ENCODE results near the gene GPR152. TPM values are rescaled to one million over a fixed set of nuclear protein-coding genes. Genes with fewer than 3 reads are reported as not detected.
A peak's percentile ranks its signal among the peaks of the same experiment; 100 is the strongest.

The GPR152 gene
- total and polyA plus RNA-seq, 2 of the 8 experiments (the other 6 are each of a cell fraction or from before 2014, with no cell fraction given) = not detected

DNA sequence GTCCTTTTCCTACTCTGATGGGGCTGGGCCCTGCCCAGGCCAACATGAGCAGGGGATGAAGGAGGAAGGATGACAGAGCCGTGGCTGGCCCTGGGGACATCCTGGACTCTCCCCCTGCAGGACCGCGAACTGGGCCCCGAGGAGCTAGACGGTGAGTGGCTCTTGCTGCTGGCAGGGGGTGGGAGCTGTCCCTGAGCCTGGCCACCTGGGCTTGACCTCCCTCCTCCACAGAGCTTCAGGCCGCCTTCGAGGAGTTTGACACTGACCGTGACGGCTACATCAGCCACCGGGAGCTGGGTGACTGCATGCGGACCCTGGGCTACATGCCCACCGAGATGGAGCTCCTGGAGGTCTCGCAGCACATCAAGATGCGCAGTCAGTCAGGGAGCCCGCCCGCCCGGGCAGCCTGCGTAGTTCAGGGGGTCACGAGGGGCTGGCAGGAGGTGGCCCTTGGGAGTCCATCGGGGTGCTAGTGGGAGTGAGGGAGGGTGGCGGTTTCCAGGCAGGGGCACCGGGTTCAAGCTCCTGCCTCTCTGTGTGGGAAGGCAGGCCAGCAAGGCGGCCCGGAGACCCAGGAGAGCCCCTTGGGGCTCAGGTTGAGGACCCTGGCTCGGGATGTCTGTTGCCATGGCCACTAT lies 3.7 kb upstream of the GPR152 start:
- H3K27me3 ChIP-seq (replicated peaks in 1 of 4; ENCODE audit: control insufficient read depth in 3 of 4, extremely low read depth in 1 of 4, insufficient read depth in 3 of 4, low read length in 3 of 4) = no peaks in the 10 kb centered on the region
- no peak overlapping the region for H3K14ac ChIP-seq (ENCODE audit: insufficient read length)
- H2BK15ac ChIP-seq (ENCODE audit: low read length) = no peak overlapping the region
- H2BK5ac ChIP-seq (ENCODE audit: low read depth, low read length) = no peak overlapping the region
- H3K4me2 ChIP-seq (ENCODE audit: insufficient read depth in 1 of 2, low read depth in 2 of 2, low read length in 2 of 2) = no peak overlapping the region
- WGBS, 2 experiments (ENCODE audit: extremely low coverage in 1 of 2, insufficient coverage in 1 of 2, insufficient read length in 1 of 2, insufficient replicate concordance in 2 of 2, low coverage in 1 of 2, low lambda C conversion rate in 2 of 2, missing lambda C conversion rate in 1 of 2) = 89% methylated on average over 23 of the region's 25 CpGs; no CpG with 5 or more reads in 1 of the 2 experiments
- no peaks in the 10 kb centered on the region for H3K79me1 ChIP-seq (ENCODE audit: low read depth, low read length)
- H3K4me3 ChIP-seq (ENCODE audit: extremely low read depth in 1 of 4, insufficient read depth in 2 of 4, low read depth in 3 of 4, low read length in 4 of 4) = no peak overlapping the region
- no peaks in the 10 kb centered on the region for H3K36me3 ChIP-seq (ENCODE audit: control insufficient read depth in 2 of 4, insufficient read depth in 4 of 4, low read length in 3 of 4)
- H3K4ac ChIP-seq (replicated peaks; ENCODE audit: insufficient read length, low read depth, low read length) = no peak overlapping the region
- no peak overlapping the region for H2BK12ac ChIP-seq (ENCODE audit: low read depth, low read length)
- H3K9me3 ChIP-seq (ENCODE audit: insufficient read depth in 2 of 2, low read depth in 1 of 2, low read length in 1 of 2) = no peaks in the 10 kb centered on the region
- no peak overlapping the region for H3K18ac ChIP-seq (ENCODE audit: extremely low read depth, low read length)
- ChIA-PET CTCF (ENCODE audit: partially characterized antibody) (interaction anchor here (1.0 to 2.7 kb wide), 3 partner anchors 18 to 105 kb away, joined by 3 to 10 read pairs (median 3); partner anchors contain the start of gene PTPRCAP), POLR2A (ENCODE audit: partially characterized antibody) (interaction anchor here (0.5 to 4.3 kb wide), 8 partner anchors 10 to 425 kb away, joined by 3 to 27 read pairs (median 3); partner anchors contain the start of genes PTPRCAP and RPS6KB2)
- no peak overlapping the region for H2AK5ac ChIP-seq (ENCODE audit: low read depth, low read length)
- no peak overlapping the region for H3K27ac ChIP-seq (ENCODE audit: low read depth, low read length)
- peak overlapping the region; percentile 36; the same call in 1 of the 2 replicates for H4K8ac ChIP-seq (ENCODE audit: extremely low read depth, insufficient read depth, low read length)
- no peak overlapping the region for H2AFZ ChIP-seq (ENCODE audit: low read length)
- no peak overlapping the region for H3K23ac ChIP-seq (ENCODE audit: insufficient read length)
- no peak overlapping the region for H3K56ac ChIP-seq (replicated peaks; ENCODE audit: insufficient read length, low read depth, low read length)
- H2BK20ac ChIP-seq (ENCODE audit: low read length) = no peak overlapping the region
- H4K20me1 ChIP-seq (replicated peaks in 1 of 2; ENCODE audit: control insufficient read depth in 1 of 2, insufficient read depth in 2 of 2, low read length in 2 of 2) = no peaks in the 10 kb centered on the region
- no peaks in the 10 kb centered on the region for H3K23me2 ChIP-seq (ENCODE audit: low read depth, low read length)
- no peak overlapping the region for H3K9ac ChIP-seq (replicated peaks in 1 of 4; ENCODE audit: extremely low read depth in 1 of 4, low read depth in 3 of 4, low read length in 3 of 4)
- no peaks in the 10 kb centered on the region for H3K4me1 ChIP-seq (replicated peaks in 1 of 4; ENCODE audit: control insufficient read depth in 3 of 4, insufficient read depth in 4 of 4, low read length in 3 of 4)
- no peak overlapping the region for H2BK120ac ChIP-seq (replicated peaks; ENCODE audit: low read depth, low read length)
- H4K5ac ChIP-seq (ENCODE audit: insufficient read length, low read depth, low read length) = no peak overlapping the region
- H3K79me2 ChIP-seq (ENCODE audit: control insufficient read depth in 1 of 2, insufficient read depth in 2 of 2, low read length in 2 of 2) = no peaks in the 10 kb centered on the region
- H4K91ac ChIP-seq (replicated peaks; ENCODE audit: insufficient read length, low read length) = no peak overlapping the region
- DNase-seq (ENCODE audit: low read depth in 1 of 2, low spot score in 2 of 2) (no peak), FAIRE-seq (no peak)
- TF ChIP-seq BRCA1 (IDR thresholded peaks at IDR 0.05; ENCODE audit: low read depth, low read length) (no peak), RXRA (IDR thresholded peaks at IDR 0.05; ENCODE audit: insufficient read depth, low read depth, low read length) (no peak), SP4 (IDR thresholded peaks at IDR 0.05; ENCODE audit: low read length) (no peak), CHD1 (IDR thresholded peaks at IDR 0.05; ENCODE audit: low read depth, low read length) (no peak), TEAD4 (IDR thresholded peaks at IDR 0.05; ENCODE audit: low read depth, low read length) (no peak), SP2 (IDR thresholded peaks at IDR 0.05; ENCODE audit: low read length) (no peak), RAD21 (IDR thresholded peaks at IDR 0.05 in 1 of 2, conservative IDR thresholded peaks at IDR 0.05 in 1 of 2; ENCODE audit: low read depth in 2 of 2, low read length in 2 of 2) (no peak), JUND (IDR thresholded peaks at IDR 0.05; ENCODE audit: low read length) (no peak), BACH1 (IDR thresholded peaks at IDR 0.05; ENCODE audit: low read length) (no peak), BCL11A (IDR thresholded peaks at IDR 0.05; ENCODE audit: low read depth in 2 of 2, low read length in 2 of 2) (no peak)
- TF ChIP-seq, protein P1, sequence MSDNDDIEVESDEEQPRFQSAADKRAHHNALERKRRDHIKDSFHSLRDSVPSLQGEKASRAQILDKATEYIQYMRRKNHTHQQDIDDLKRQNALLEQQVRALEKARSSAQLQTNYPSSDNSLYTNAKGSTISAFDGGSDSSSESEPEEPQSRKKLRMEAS (IDR thresholded peaks at IDR 0.05) = no peak
- TF ChIP-seq, protein P2, sequence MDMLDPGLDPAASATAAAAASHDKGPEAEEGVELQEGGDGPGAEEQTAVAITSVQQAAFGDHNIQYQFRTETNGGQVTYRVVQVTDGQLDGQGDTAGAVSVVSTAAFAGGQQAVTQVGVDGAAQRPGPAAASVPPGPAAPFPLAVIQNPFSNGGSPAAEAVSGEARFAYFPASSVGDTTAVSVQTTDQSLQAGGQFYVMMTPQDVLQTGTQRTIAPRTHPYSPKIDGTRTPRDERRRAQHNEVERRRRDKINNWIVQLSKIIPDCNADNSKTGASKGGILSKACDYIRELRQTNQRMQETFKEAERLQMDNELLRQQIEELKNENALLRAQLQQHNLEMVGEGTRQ (IDR thresholded peaks at IDR 0.05; ENCODE audit: low read length) = no peak

Measured in H1 (cell line).